IgD-negative memory B cell (primary cell): Measurements from ENCODE around the gene GPSM3. TPM values are rescaled to one million over a fixed set of nuclear protein-coding genes. Genes with fewer than 3 reads are reported as not detected.

Experiments
- H3K27ac Mint-ChIP-seq, 3 donors: one replicate each; pipeline ENCODE4 v1.8.0; 2020 to 2022; ENCODE audit warnings: mild to moderate bottlenecking in 3 of 3, mixed read lengths in 3 of 3, moderate library complexity in 1 of 3
- H3K27me3 Mint-ChIP-seq: one replicate; pipeline ENCODE4 v1.8.0; 2021; ENCODE audit warnings: mixed read lengths
- H3K36me3 Mint-ChIP-seq: one replicate; pipeline ENCODE4 v1.8.0; 2020; ENCODE audit warnings: mild to moderate bottlenecking, mixed read lengths
- H3K4me1 Mint-ChIP-seq, 3 donors: one replicate each; pipeline ENCODE4 v1.8.0; 2020 to 2022; ENCODE audit warnings: mixed read lengths in 3 of 3, mild to moderate bottlenecking in 1 of 3
- H3K4me3 Mint-ChIP-seq, 4 donors: one replicate each; pipeline ENCODE4 v1.8.0; 2020 to 2022; ENCODE audit warnings: mild to moderate bottlenecking in 4 of 4, mixed read lengths in 4 of 4, moderate library complexity in 3 of 4
- H3K9me3 Mint-ChIP-seq, 3 donors: one replicate each; pipeline ENCODE4 v1.8.0; 2020 to 2021; ENCODE audit warnings: mixed read lengths in 3 of 3, mild to moderate bottlenecking in 1 of 3
- polyA plus RNA-seq: library from polyadenylated mRNA; unstranded; fragments of 300-500 nt; fragmentation: Illumina TruSeq; gene quantifications from one replicate; pipeline ENCODE4 v1.2.3, GENCODE V29; 2021

GPSM3 gene, protein sequence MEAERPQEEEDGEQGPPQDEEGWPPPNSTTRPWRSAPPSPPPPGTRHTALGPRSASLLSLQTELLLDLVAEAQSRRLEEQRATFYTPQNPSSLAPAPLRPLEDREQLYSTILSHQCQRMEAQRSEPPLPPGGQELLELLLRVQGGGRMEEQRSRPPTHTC
- polyA plus RNA-seq = 156 TPM

DNA sequence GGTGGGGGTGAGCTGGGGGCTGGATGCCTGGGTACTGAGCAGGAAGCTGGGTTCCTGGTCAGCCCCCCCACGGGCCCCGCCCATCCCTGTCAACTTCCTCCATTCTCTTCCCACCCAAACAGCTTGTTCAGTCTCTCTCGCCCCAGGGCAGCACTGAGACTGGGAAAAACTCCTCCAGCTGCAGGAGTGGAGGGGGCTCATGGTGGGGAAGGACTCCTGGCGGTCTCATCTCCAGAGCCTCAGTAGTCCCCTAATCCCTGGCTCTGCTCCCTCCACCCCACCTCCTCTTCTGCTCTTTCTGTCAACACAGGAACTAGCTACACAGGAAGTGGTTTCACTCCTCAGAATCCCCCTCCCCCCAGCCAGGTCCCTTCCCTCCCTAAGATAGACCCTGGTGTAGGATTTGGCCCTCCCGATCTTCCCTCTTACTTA lies at the start of gene GPSM3:
Gene GPSM3 (minus strand): TSS at position 36 of the 432 bp plus-strand sequence. CDS start 130 bp downstream, outside the sequence.
- Mint-ChIP-seq H3K27me3 (no peaks in the 10 kb centered on the region), H3K4me1 (peaks cover 31 to 34% (median 32%) of the 10 kb centered on the region in 3 donors), H3K9me3 (no peaks in the 10 kb centered on the region), H3K4me3 (peak within 1 kb of the TSS; percentile 92 to 99 (median 96)), H3K27ac (peak within 1 kb of the TSS; percentile 96 to 99 (median 96)), H3K36me3 (peaks cover 3% of the 10 kb centered on the region)

DNA sequence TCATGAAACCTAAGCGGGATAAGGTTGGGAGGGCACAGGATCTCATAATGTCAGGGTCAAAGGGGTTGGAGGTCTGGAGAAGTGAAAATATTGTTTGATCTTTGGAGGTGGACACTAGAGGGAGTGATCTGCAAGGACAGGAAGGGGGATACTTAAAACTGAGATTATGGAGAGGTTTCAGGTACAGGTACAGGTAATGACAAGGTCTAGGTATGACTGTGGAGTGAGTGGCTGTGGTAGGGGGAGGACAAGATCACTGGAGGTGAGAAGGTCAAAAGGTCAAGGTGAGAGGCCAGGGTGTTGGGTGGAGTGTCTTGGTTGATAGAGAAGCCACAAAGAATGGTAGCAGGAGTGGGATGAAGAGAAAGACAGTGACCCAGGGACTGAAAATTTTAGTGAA lies 48.2 kb upstream of the GPSM3 start:
- peak overlapping the region in 1 of 3 donors; percentile 46 for H3K27ac Mint-ChIP-seq

DNA sequence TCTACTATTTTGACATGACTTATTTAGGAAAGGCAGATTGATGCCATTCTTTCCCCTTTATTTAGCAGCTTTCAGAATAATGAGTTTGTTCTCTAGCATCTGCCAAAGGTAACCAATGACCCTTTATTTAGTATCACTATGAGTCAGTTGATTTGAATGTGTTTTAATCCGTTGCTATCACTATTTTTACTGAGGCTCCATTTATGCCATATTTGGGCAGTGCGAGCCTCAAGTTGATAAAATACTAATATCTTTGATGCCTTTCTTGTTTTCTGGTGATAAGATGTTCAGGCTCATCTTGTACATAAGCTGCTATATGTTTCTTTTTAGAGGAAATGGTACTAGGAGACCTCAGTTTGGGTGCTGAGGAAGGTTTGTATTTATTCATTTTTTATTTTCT lies 47.0 kb upstream of the GPSM3 start:
- H3K36me3 Mint-ChIP-seq = peaks cover 3% of the 10 kb centered on the region

More for the DNA sequence above, 48.2 kb upstream of the GPSM3 start:
- Mint-ChIP-seq H3K36me3 (peaks cover 2% of the 10 kb centered on the region), H3K4me1 (peaks cover 7% of the 10 kb centered on the region in 3 donors), H3K9me3 (peaks cover 0 to 2% (median 0%) of the 10 kb centered on the region in 3 donors), H3K4me3 (no peak overlapping the region), H3K27me3 (no peaks in the 10 kb centered on the region)

DNA sequence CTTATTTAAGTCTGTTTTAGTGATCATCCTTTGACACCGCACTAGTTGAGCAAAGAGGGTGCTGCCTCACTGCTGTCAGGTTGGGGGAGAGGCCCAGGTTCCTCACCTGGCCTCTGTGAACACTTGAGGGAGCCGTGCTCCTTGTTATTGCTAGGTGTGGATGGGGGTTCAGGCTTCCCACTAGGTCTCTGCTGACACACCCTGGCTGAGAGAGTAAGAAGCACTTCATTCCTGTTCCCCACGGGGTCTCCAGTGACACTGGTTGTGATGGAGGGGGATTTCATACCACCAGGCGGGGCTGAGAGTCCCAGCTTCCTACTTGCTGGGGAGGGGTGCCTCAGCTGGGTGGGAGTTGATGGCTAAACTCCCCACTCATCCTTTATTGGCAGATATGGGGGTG lies 42.5 kb upstream of the GPSM3 start:
- Mint-ChIP-seq H3K4me1 (peaks cover 0 to 3% (median 0%) of the 10 kb centered on the region in 3 donors), H3K4me3 (no peak overlapping the region), H3K27ac (peak overlapping the region in 1 of 3 donors; percentile 24), H3K27me3 (no peaks in the 10 kb centered on the region), H3K9me3 (peaks cover 0 to 2% (median 0%) of the 10 kb centered on the region in 3 donors), H3K36me3 (peaks cover 5% of the 10 kb centered on the region)

More for the DNA sequence above, 47.0 kb upstream of the GPSM3 start:
- no peaks in the 10 kb centered on the region for H3K27me3 Mint-ChIP-seq
- H3K4me3 Mint-ChIP-seq = no peak overlapping the region
- H3K4me1 Mint-ChIP-seq = peaks cover 0 to 5% (median 2%) of the 10 kb centered on the region in 3 donors
- H3K9me3 Mint-ChIP-seq = peaks cover 0 to 2% (median 0%) of the 10 kb centered on the region in 3 donors
- H3K27ac Mint-ChIP-seq = no peak overlapping the region

DNA sequence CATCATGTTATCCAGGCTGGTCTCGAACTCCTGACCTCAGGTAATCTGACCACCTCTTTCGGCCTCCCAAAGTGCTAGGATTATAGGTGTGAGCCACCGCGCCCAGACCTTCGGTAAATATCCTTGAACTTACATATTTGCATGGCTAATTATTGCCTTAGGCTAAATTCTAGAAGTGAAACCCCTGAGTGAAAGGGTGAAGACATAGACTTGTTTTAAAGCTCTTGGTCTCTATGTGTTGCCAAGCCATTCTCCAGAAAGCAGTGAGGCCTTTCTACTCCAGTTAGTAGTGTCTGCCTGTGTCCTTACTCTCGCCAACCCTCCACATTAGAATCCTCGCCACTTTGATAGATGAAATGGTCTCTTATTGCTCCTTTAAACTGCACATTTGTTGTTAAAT lies 34.0 kb upstream of the GPSM3 start:
- Mint-ChIP-seq H3K36me3 (no peaks in the 10 kb centered on the region), H3K27me3 (no peaks in the 10 kb centered on the region), H3K27ac (peak overlapping the region; percentile 33 to 90 (median 68)), H3K4me1 (peaks cover 29 to 52% (median 35%) of the 10 kb centered on the region in 3 donors), H3K4me3 (peak overlapping the region in 3 of 4 donors; percentile 22 to 81 (median 61)), H3K9me3 (peaks cover 0 to 1% (median 0%) of the 10 kb centered on the region in 3 donors)

DNA sequence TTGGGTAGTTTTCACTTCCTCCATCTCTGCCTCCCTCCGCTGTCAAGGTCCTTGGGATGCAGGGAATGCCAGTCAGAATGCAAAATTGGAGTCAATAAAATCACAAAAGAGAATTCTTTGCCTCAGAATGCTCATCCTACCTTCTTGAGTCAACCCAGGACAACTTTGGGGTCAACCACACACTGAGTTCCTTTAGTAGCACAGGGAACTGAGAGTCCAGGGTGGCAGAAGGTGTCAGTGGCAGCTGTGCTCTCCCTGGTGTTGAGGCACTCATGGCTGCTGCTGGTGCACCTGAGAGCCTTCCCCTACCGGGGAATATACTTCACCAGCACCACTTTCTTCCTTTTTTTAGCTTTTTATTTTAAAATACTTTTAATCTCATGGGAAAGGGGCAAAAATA lies 32.3 kb upstream of the GPSM3 start:
- peaks cover 0 to 1% (median 0%) of the 10 kb centered on the region in 3 donors for H3K9me3 Mint-ChIP-seq
- H3K27ac Mint-ChIP-seq = peak overlapping the region; percentile 46 to 80 (median 76)
- H3K4me1 Mint-ChIP-seq = peaks cover 29 to 54% (median 37%) of the 10 kb centered on the region in 3 donors
- H3K36me3 Mint-ChIP-seq = no peaks in the 10 kb centered on the region
- peak overlapping the region in 3 of 4 donors; percentile 36 to 77 (median 73) for H3K4me3 Mint-ChIP-seq
- no peaks in the 10 kb centered on the region for H3K27me3 Mint-ChIP-seq

DNA sequence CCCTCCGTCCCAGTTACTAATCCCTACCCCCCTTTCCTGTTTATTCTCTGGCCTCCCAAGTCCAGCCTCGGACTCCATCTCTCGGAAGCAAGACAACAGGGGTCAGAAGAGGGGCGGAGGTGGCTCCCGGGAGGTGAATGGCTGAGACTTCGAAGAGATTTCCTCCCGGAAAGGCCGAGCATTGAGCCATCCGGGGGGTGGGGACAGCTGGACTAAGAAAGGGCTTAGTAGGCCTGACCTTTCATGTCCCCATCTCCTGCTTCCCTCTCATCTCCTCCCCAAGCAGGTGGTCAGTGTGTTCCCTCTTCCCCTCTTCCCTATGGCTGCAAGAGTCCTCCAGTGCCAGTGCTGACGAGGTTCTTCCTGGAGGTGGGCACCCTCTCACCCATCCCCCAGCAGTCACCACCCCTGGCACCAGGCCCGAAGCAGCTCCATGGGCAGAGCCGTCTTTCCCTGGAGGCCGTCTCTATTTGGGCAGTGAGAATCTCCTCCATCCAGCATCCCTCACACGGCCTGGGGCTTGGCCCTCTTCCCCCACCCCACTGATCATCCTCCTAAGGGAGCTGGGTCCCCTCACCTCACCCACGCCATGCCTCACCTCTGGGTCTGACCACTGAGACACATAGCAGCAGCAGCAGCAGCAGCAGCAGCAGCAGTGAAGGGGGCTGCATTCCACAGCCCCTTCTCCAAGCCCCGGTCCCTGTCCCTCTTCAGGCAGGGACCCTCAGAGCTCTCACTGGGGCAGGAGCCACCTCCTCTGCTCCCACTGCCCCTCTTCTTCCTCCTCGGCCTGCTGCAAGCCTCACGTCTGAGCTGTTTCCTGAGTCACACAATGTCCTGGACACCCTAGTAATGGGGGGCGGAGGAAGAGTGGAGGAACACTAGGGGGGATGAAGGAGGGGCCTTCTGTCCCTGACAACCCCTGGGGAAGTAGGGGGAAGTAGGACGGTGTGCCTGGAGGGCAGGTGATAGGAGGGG lies 31.1 kb upstream of the GPSM3 start, which contains the start of gene NOTCH4:
Gene NOTCH4 (minus strand): TSS at position 810 of the 978 bp plus-strand sequence. CDS start 139 bp downstream, at position 671.
- Mint-ChIP-seq H3K4me3 (peak within 1 kb of the TSS in 3 of 4 donors; percentile 36 to 78 (median 73)), H3K27me3 (peaks cover 6% of the 10 kb centered on the region), H3K9me3 (peaks cover 0 to 1% (median 0%) of the 10 kb centered on the region in 3 donors), H3K4me1 (peaks cover 28 to 52% (median 42%) of the 10 kb centered on the region in 3 donors), H3K27ac (peak within 1 kb of the TSS; percentile 51 to 80 (median 76)), H3K36me3 (no peaks in the 10 kb centered on the region)

DNA sequence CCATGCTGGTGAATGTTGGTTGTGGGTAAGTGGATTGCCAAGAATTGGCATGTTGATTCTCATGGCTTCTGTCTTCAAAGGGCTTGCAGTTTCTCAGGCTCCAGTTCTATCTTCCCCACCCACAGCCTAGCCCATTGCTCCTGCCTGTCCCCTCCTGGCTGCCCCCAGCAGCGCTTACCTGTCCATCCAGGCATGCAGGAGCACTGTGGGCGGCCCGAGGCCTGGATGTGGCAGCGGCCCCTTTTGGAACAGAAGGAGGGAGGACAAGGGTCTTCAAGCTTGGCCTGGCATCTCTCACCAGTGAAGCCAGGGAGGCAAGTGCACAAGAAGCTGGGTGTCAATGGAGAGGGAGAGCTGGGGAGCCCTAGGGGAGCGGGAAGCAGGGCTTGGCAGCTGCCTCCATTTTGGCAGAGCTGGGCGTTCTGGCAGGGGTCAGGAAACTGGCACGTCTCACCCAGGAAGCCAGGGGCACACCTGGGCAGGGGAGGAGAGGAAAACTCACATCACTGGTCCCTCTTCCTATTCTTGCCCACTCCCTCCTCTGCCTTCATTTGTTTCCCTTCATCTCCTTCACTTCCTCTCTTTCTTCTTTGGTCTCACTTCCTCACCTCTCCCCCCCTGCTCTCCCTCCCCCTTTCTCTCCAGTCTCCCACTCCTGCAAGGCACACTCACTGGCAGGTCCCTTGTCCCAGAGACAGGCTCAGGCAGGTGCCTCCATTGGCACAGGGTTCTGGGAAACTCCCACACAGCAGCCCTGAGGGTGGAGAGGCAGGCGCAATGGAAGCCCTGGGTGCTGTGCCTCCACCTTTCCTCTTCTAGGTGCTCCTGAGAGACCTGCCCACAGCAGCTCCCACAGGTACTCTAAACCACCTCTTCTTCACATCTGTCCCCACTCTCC lies 30.1 kb upstream of the GPSM3 start:
- H3K4me3 Mint-ChIP-seq = peak overlapping the region in 2 of 4 donors; percentile 18 to 54
- H3K4me1 Mint-ChIP-seq = peaks cover 25 to 47% (median 44%) of the 10 kb centered on the region in 3 donors
- H3K27me3 Mint-ChIP-seq = peaks cover 8% of the 10 kb centered on the region
- H3K27ac Mint-ChIP-seq = peak overlapping the region in 2 of 3 donors; percentile 51 to 80
- H3K9me3 Mint-ChIP-seq = no peaks in the 10 kb centered on the region
- no peaks in the 10 kb centered on the region for H3K36me3 Mint-ChIP-seq

DNA sequence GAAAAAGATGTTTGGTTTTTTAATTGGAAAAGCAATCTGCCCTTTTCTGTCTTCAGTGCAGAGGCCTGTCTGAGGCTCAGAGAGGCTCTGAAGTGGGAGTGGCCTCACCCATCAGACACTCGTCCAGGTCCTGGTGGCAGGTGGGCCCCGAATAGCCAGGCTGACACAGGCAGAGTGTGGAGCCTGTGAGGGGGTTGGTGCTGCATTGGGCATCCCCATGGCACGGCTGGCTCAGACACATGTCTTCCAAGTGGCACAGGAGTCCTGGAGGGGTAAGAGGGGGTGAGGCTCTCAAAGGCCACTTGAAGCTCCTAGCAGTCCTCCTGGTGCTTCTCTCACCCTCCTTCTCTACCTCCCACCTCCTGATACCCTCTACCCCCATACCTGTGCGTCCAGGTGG lies 27.6 kb upstream of the GPSM3 start:
- H3K4me3 Mint-ChIP-seq = no peak overlapping the region
- peaks cover 8% of the 10 kb centered on the region for H3K27me3 Mint-ChIP-seq
- no peaks in the 10 kb centered on the region for H3K36me3 Mint-ChIP-seq
- no peak overlapping the region for H3K27ac Mint-ChIP-seq
- H3K4me1 Mint-ChIP-seq = peaks cover 23 to 35% (median 32%) of the 10 kb centered on the region in 3 donors
- no peaks in the 10 kb centered on the region for H3K9me3 Mint-ChIP-seq

DNA sequence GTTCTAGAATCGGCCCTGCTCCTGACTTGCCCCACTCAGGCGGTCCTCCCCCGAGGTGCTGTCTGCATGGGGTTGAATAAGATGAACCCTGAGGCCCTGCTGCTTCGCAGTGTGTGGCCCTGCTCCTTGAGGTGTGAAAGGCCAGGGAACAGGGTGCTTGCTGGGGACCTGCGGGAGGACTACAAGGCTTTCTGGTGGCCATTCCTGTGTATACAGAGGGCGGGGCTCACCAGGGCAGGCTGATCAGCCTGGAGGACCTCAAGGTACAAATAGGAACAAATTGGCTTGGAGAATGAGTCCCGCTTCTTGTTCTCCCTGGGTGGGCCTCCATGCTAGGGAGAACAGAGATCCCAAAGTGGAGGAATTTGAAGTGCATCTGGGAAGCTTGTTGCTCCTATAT lies 25.7 kb upstream of the GPSM3 start:
- no peaks in the 10 kb centered on the region for H3K9me3 Mint-ChIP-seq
- H3K27me3 Mint-ChIP-seq = peaks cover 8% of the 10 kb centered on the region

DNA sequence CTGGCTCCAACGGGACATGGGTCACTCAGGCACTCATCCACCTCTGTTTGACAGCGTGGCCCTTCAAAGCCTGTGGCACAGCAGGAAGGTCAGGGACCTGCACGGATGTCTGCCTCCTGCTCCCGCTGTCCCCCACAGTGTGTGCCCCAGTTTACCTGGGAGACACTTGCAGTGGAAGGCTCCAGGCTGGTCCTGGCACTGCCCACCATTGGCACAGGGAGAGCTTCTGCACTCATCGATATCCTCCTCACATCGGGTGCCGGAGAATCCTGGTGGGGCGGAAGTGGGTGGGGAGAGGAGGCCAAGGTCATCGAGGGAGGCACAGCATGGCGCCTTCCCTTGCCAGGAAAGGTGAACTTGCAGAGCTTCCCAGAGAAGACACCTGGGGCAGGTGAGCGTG lies 24.6 kb upstream of the GPSM3 start:
- peaks cover 8% of the 10 kb centered on the region for H3K27me3 Mint-ChIP-seq
- peak overlapping the region in 1 of 4 donors; percentile 17 for H3K4me3 Mint-ChIP-seq
- no peaks in the 10 kb centered on the region for H3K36me3 Mint-ChIP-seq
- H3K4me1 Mint-ChIP-seq = peaks cover 2 to 15% (median 10%) of the 10 kb centered on the region in 3 donors
- no peak overlapping the region for H3K27ac Mint-ChIP-seq
- H3K9me3 Mint-ChIP-seq = no peaks in the 10 kb centered on the region

More for the DNA sequence above, 25.7 kb upstream of the GPSM3 start:
- no peaks in the 10 kb centered on the region for H3K36me3 Mint-ChIP-seq
- peaks cover 11 to 21% (median 21%) of the 10 kb centered on the region in 3 donors for H3K4me1 Mint-ChIP-seq
- H3K27ac Mint-ChIP-seq = no peak overlapping the region
- no peak overlapping the region for H3K4me3 Mint-ChIP-seq

DNA sequence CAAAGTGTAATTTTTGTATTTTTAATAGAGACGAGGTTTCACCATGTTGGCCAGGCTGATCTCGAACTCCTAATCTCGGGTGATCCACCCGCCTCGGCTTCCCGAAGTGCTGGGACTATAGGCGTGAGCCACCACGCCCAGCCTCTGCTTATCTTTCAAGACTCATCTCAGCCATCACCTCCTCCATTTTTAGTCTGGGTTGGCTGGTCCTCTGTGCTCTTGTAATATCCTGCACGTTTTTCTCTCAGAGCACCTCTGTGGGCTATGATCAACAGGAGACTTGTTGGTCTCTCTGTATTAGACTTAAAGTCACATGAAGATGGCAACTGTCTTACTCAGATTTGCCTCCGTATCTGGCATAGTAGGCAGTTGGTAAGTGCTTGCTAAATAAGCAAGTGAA lies 23.8 kb upstream of the GPSM3 start:
- Mint-ChIP-seq H3K4me3 (no peak overlapping the region), H3K27ac (peak overlapping the region in 1 of 3 donors; percentile 59), H3K27me3 (peaks cover 8% of the 10 kb centered on the region), H3K36me3 (no peaks in the 10 kb centered on the region), H3K4me1 (peaks cover 2 to 10% (median 5%) of the 10 kb centered on the region in 3 donors), H3K9me3 (no peaks in the 10 kb centered on the region)

DNA sequence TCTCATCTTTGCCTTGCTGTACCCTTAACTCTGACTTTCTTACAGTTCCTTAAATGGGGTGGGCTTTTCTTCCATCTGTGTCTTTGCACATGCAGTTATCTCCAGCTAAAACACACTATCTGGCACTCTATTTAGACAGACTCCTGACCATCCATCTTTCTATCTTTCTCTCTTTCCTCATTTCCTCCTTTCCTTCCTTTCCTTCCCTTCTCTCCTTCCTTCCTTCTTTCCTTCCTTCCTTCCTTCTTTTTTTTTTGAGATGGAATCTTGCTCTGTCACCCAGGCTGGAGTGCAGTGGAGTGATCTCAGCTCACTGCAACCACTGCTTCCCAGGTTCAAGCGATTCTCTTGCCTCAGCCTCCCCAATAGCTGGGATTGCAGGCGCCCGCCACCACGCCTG lies 23.2 kb upstream of the GPSM3 start:
- H3K4me3 Mint-ChIP-seq = no peak overlapping the region
- no peaks in the 10 kb centered on the region for H3K9me3 Mint-ChIP-seq
- H3K27ac Mint-ChIP-seq = no peak overlapping the region
- peaks cover 2 to 10% (median 5%) of the 10 kb centered on the region in 3 donors for H3K4me1 Mint-ChIP-seq
- H3K27me3 Mint-ChIP-seq = peaks cover 8% of the 10 kb centered on the region
- no peaks in the 10 kb centered on the region for H3K36me3 Mint-ChIP-seq

DNA sequence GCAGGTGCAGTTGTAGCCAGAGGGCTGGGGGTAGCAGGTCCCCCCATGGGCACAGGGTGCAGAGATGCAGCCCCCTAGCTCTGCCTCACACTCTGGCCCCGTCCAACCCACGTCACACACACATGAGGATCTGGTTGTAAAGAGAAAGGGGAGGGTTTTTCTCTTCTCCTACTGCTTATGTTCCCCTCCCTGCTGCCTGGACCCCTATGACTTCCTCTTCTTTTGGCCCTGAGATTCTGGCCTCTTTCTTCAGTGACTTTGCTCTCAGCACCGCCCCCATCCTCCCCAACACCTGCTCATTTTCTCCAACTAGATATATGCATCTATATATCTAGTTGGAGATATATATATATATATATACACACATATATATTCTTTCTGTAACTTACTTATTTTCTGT lies 21.7 kb upstream of the GPSM3 start:
- no peaks in the 10 kb centered on the region for H3K36me3 Mint-ChIP-seq
- no peaks in the 10 kb centered on the region for H3K9me3 Mint-ChIP-seq
- H3K27ac Mint-ChIP-seq = peak overlapping the region in 1 of 3 donors; percentile 28
- H3K4me1 Mint-ChIP-seq = peaks cover 3 to 10% (median 5%) of the 10 kb centered on the region in 3 donors
- H3K4me3 Mint-ChIP-seq = no peak overlapping the region
- peaks cover 8% of the 10 kb centered on the region for H3K27me3 Mint-ChIP-seq
